Measurements from ENCODE around the gene PMPCB. TPM values are rescaled to one million over a fixed set of nuclear protein-coding genes. Genes with fewer than 3 reads are reported as not detected.
A peak's percentile ranks its signal among the peaks of the same experiment; 100 is the strongest.

PMPCB gene
- total and polyA plus RNA-seq, 9 donors = 54.8 to 67.2 (median 59.9) TPM

DNA sequence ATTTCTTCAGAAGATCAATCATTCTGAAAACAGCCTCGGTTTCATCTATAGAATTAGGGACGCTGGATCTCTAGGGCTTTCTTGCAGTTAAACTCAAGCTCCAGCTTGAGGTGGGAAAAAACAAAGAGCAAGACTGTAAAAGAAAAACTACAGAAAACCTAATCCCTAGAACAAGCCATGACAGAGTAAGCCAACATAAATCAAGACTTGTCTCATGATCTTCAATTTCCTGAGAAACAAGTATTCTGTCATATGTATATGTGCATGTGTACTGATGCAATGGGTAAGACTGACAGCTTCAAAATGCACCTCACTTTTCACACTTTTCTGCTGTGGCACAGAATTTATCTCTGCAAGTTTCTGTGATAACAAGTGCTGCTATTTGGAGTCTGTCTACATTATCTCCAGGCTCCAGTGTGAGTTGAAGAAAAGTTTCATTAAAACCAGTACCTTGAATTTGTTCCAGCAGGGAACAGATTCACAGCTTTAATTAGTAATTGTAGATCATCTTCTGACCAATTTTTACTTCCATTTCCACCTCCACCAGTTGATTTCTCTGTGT lies 19.2 kb downstream of the PMPCB start:
- WGBS (ENCODE audit: insufficient coverage) = no CpG with 5 or more reads among the region's 2 CpGs
- peaks cover 47% of the 10 kb centered on the region for H3K36me3 ChIP-seq (ENCODE audit: control insufficient read depth, insufficient read depth, low read length)
- DNase-seq = no peak
- no peaks in the 10 kb centered on the region for H3K27me3 ChIP-seq (ENCODE audit: control insufficient read depth, insufficient read depth, low read length)
- no peak overlapping the region for H3K27ac ChIP-seq (ENCODE audit: low read length)
- H3K9me3 ChIP-seq (replicated peaks; ENCODE audit: control insufficient read depth, low read depth, low read length) = no peaks in the 10 kb centered on the region
- H3K4me3 ChIP-seq (ENCODE audit: low read length) = no peak overlapping the region
- no peaks in the 10 kb centered on the region for H3K4me1 ChIP-seq (ENCODE audit: control insufficient read depth, insufficient read depth, low read length)

DNA sequence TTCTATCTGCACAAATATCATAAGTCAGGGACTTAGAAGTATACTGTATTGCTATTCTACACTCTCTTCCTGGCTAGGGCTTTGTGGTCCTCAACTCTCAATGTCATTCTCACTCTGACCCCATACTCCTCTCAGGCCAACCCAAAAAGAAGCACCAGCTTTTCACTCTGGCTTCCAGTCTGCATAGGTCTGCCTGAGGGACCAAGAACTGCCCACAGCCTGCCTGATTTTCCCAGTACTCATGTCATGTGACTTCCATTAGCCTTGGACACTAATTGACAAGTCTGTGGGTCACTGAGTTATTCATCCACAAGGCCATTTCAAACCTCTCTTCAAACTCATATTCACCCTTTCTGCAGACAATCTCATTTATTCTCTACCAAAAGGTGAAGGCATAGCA lies 19.8 kb downstream of the PMPCB start:
- DNase-seq = no peak
- H3K27ac ChIP-seq (ENCODE audit: low read length) = no peak overlapping the region
- H3K27me3 ChIP-seq (ENCODE audit: control insufficient read depth, insufficient read depth, low read length) = no peaks in the 10 kb centered on the region
- peaks cover 50% of the 10 kb centered on the region for H3K36me3 ChIP-seq (ENCODE audit: control insufficient read depth, insufficient read depth, low read length)
- no peaks in the 10 kb centered on the region for H3K9me3 ChIP-seq (replicated peaks; ENCODE audit: control insufficient read depth, low read depth, low read length)
- H3K4me1 ChIP-seq (ENCODE audit: control insufficient read depth, insufficient read depth, low read length) = no peaks in the 10 kb centered on the region
- no peak overlapping the region for H3K4me3 ChIP-seq (ENCODE audit: low read length)

GRCh38 chr7:103325744-103326143 lies 28.5 kb downstream of the PMPCB start:
- Histone ChIP-seq H3K9me3 (replicated peaks; ENCODE audit: control insufficient read depth, low read depth, low read length) (no peaks in the 10 kb centered on the region), H3K36me3 (ENCODE audit: control insufficient read depth, insufficient read depth, low read length) (peaks cover 34% of the 10 kb centered on the region), H3K4me1 (ENCODE audit: control insufficient read depth, insufficient read depth, low read length) (no peaks in the 10 kb centered on the region), H3K4me3 (ENCODE audit: low read length) (no peak overlapping the region), H3K27me3 (ENCODE audit: control insufficient read depth, insufficient read depth, low read length) (no peaks in the 10 kb centered on the region), H3K27ac (ENCODE audit: low read length) (no peak overlapping the region)
- WGBS (ENCODE audit: insufficient coverage) = 100% methylated on average over 2 of the region's 8 CpGs
- DNase-seq = no peak

- no peaks in the 10 kb centered on the region for H3K4me1 ChIP-seq (ENCODE audit: control insufficient read depth, insufficient read depth, low read length)
- no peak overlapping the region for H3K4me3 ChIP-seq (ENCODE audit: low read length)
- no peaks in the 10 kb centered on the region for H3K9me3 ChIP-seq (replicated peaks; ENCODE audit: control insufficient read depth, low read depth, low read length)
- H3K27ac ChIP-seq (ENCODE audit: low read length) = no peak overlapping the region
- no CpG with 5 or more reads among the region's 2 CpGs for WGBS (ENCODE audit: insufficient coverage)
- no peak for DNase-seq
- peaks cover 28% of the 10 kb centered on the region for H3K36me3 ChIP-seq (ENCODE audit: control insufficient read depth, insufficient read depth, low read length)
- no peaks in the 10 kb centered on the region for H3K27me3 ChIP-seq (ENCODE audit: control insufficient read depth, insufficient read depth, low read length)
Observed at GRCh38 chr7:103336761-103337160, 39.5 kb downstream of the PMPCB start.

DNA sequence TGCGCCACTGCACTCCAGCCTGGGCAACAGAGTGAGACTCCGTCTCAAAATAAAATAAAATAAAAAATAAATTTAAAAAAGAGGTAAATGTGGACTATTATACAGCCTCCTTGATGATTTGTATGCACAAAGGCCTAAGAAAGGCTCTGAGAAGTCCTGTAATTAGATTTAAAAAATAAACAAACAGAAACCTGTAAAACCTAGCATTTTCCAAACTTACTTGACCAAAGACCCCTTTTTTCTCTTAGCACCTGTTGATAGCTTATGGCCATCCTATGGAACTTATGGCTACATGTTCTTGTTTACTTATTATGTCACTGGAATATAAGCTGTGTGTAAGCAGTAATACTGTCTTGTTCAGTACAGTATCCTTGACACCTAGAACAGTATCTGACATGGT lies 41.6 kb downstream of the PMPCB start:
- no peaks in the 10 kb centered on the region for H3K9me3 ChIP-seq (replicated peaks; ENCODE audit: control insufficient read depth, low read depth, low read length)
- no peak overlapping the region for H3K4me3 ChIP-seq (ENCODE audit: low read length)
- no peaks in the 10 kb centered on the region for H3K4me1 ChIP-seq (ENCODE audit: control insufficient read depth, insufficient read depth, low read length)
- DNase-seq = no peak
- WGBS (ENCODE audit: insufficient coverage) = no CpG with 5 or more reads among the region's 2 CpGs
- H3K36me3 ChIP-seq (ENCODE audit: control insufficient read depth, insufficient read depth, low read length) = peaks cover 28% of the 10 kb centered on the region
- no peak overlapping the region for H3K27ac ChIP-seq (ENCODE audit: low read length)
- H3K27me3 ChIP-seq (ENCODE audit: control insufficient read depth, insufficient read depth, low read length) = no peaks in the 10 kb centered on the region

DNA sequence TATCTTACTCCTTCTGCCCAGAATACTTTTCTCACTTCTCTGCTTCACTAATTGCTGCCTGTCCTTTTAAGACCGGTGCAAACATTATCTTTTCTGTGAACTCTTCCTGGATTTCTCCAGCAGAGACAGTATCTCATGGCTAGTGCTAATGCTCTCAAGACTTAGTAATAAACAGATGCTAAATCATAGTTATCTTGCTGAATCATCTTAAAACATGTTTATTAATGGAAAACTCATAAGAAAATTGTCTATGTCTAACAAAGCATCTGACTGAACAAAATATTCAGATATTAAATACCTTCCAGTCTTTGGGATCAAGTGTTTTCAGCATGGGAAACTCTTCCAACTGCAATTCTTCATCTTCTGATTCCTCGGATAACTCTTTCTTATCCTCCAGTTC lies 44.2 kb downstream of the PMPCB start:
- no peaks in the 10 kb centered on the region for H3K4me1 ChIP-seq (ENCODE audit: control insufficient read depth, insufficient read depth, low read length)
- no peak overlapping the region for H3K4me3 ChIP-seq (ENCODE audit: low read length)
- DNase-seq = no peak
- no CpG with 5 or more reads among the region's 2 CpGs for WGBS (ENCODE audit: insufficient coverage)
- peaks cover 23% of the 10 kb centered on the region for H3K36me3 ChIP-seq (ENCODE audit: control insufficient read depth, insufficient read depth, low read length)
- no peaks in the 10 kb centered on the region for H3K27me3 ChIP-seq (ENCODE audit: control insufficient read depth, insufficient read depth, low read length)
- H3K9me3 ChIP-seq (replicated peaks; ENCODE audit: control insufficient read depth, low read depth, low read length) = no peaks in the 10 kb centered on the region
- H3K27ac ChIP-seq (ENCODE audit: low read length) = no peak overlapping the region

GRCh38 chr7:103343332-103343731 lies 46.1 kb downstream of the PMPCB start:
- Histone ChIP-seq H3K36me3 (ENCODE audit: control insufficient read depth, insufficient read depth, low read length) (peaks cover 11% of the 10 kb centered on the region), H3K27ac (ENCODE audit: low read length) (no peak overlapping the region), H3K4me1 (ENCODE audit: control insufficient read depth, insufficient read depth, low read length) (peaks cover 2% of the 10 kb centered on the region), H3K4me3 (ENCODE audit: low read length) (peak overlapping the region; percentile 73), H3K27me3 (ENCODE audit: control insufficient read depth, insufficient read depth, low read length) (no peaks in the 10 kb centered on the region), H3K9me3 (replicated peaks; ENCODE audit: control insufficient read depth, low read depth, low read length) (no peaks in the 10 kb centered on the region)
- DNase-seq = no peak

- peaks cover 11% of the 10 kb centered on the region for H3K36me3 ChIP-seq (ENCODE audit: control insufficient read depth, insufficient read depth, low read length)
- peak overlapping the region; percentile 94 for H3K27ac ChIP-seq (ENCODE audit: low read length)
- WGBS (ENCODE audit: insufficient coverage) = 0% methylated on average over 15 of the region's 26 CpGs
- H3K27me3 ChIP-seq (ENCODE audit: control insufficient read depth, insufficient read depth, low read length) = no peaks in the 10 kb centered on the region
- H3K4me3 ChIP-seq (ENCODE audit: low read length) = peak overlapping the region; percentile 73
- H3K9me3 ChIP-seq (replicated peaks; ENCODE audit: control insufficient read depth, low read depth, low read length) = no peaks in the 10 kb centered on the region
- peak; percentile 40 for DNase-seq
- peaks cover 3% of the 10 kb centered on the region for H3K4me1 ChIP-seq (ENCODE audit: control insufficient read depth, insufficient read depth, low read length)
Observed at GRCh38 chr7:103343758-103344452, 46.7 kb downstream of the PMPCB start.

- 0% methylated on average over 32 of the region's 43 CpGs for whole genome bisulfite sequencing (ENCODE audit: insufficient coverage)
- Histone ChIP-seq H3K27ac (ENCODE audit: low read length) (peak within 1 kb of the TSS; percentile 94), H3K9me3 (replicated peaks; ENCODE audit: control insufficient read depth, low read depth, low read length) (no peaks in the 10 kb centered on the region), H3K36me3 (ENCODE audit: control insufficient read depth, insufficient read depth, low read length) (peaks cover 9% of the 10 kb centered on the region), H3K27me3 (ENCODE audit: control insufficient read depth, insufficient read depth, low read length) (no peaks in the 10 kb centered on the region), H3K4me1 (ENCODE audit: control insufficient read depth, insufficient read depth, low read length) (peaks cover 3% of the 10 kb centered on the region), H3K4me3 (ENCODE audit: low read length) (peak within 1 kb of the TSS; percentile 73)
- DNase-seq = peak; percentile 97
Observed at GRCh38 chr7:103344453-103345149, 47.4 kb downstream of the PMPCB start, which contains the start of gene DNAJC2. Gene DNAJC2, minus strand, starts transcription at chr7:103344767. Its CDS starts 145 bp downstream, at chr7:103344622.

DNA sequence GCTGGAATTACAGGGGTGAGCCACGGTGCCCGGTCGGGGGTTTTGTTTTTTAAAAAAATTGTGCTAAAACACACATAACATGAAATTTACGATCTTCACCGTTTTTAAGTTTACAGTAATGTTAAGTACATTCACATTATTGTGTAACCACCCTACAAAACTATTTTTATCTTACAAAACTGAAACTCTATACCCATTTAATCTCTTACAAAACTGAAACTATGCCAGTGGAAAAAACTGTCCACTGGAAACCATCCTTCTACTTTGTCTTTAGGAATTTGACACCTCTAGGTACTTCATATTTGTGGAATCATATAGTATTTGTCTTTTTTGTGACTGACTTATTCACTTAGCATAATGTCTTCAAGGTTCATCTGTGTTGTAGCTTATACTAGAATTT lies 49.2 kb downstream of the PMPCB start:
- H3K36me3 ChIP-seq (ENCODE audit: control insufficient read depth, insufficient read depth, low read length) = no peaks in the 10 kb centered on the region
- peaks cover 6% of the 10 kb centered on the region for H3K4me1 ChIP-seq (ENCODE audit: control insufficient read depth, insufficient read depth, low read length)
- WGBS (ENCODE audit: insufficient coverage) = no CpG with 5 or more reads among the region's 5 CpGs
- DNase-seq = no peak
- H3K27me3 ChIP-seq (ENCODE audit: control insufficient read depth, insufficient read depth, low read length) = no peaks in the 10 kb centered on the region
- H3K4me3 ChIP-seq (ENCODE audit: low read length) = no peak overlapping the region
- no peak overlapping the region for H3K27ac ChIP-seq (ENCODE audit: low read length)
- H3K9me3 ChIP-seq (replicated peaks; ENCODE audit: control insufficient read depth, low read depth, low read length) = no peaks in the 10 kb centered on the region
